CD4-positive, alpha-beta T cell treated with Interleukin-6 at 100 ng/mL for 8 hours (primary cell): ENCODE results near the gene ZNF207.
"Not testable (repeated sequence)": the region's sequence is repeated elsewhere in the genome, so short reads cannot be mapped to it uniquely, and the experiment has no call there.

Experiments
- DNase-seq: peaks from one replicate; pipeline ENCODE4 v3.0.0-alpha.2; 2020; ENCODE audit warnings: mixed read lengths, low spot score

The ZNF207 gene

GRCh38 chr17:32349854-32350665 is at the start of gene ZNF207:
Gene ZNF207 (plus strand): TSS chr17:32350157. CDS start chr17:32350286, 129 bp downstream.
- peak; percentile 94 for DNase-seq

DNA sequence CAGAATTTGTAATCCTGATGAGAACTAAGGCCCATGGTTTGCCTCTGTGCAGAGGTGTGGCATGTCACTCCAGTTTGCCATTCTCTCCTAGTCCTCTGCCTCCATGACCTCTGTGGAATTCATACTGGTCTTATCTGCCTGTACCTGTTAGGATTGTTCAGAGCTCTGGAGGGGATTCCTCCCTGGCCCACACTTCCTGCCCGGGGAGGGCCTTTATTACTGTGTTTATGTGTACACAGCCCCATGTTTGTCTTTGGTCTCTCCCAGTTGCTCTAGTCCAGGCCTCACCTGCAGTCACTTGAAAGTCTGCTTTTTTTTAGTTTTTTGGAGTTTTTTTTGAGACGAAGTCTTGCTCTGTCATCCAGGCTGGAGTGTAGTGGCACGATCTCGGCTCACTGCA is 47.9 kb upstream of the ZNF207 start:
- no peak for DNase-seq

DNA sequence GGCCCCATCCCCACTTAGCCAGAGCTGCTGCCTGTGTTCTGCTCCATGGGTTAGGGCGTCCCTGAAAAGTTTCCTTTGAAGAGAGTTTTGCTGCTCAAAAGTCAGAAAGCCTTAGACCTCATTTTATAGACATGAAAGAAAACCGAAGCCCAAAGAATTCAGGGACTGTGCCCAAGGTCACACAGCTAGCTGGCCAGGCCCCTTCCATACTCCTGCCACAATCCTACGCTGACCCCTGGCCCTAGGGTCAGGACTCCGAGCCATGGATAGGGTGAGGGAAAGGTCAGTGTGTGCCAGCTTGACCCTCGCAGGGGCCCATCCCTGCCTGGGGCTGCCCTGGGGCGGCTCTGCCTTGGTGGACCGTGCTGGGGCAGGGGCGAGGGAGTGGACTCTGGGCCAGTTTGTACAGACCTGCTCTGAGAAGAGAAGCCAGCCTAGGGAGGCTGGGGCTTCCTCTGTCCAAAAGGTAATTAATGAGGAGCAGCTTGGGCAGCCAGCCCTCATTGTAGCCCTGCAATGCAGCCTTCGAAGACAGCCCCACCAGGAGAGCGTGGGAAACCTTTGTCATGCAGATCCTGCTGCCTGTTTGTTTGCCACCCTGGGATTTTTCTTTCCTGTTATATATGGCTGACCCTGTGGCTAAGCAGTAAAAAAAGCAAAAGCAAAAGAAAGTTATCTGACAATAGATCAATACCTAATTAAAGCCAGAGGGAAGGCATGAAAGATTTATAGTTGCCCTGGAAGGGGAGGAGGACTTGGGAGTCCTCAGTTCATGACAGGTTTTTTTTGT is 46.9 kb upstream of the ZNF207 start:
- no peak for DNase-seq

DNA sequence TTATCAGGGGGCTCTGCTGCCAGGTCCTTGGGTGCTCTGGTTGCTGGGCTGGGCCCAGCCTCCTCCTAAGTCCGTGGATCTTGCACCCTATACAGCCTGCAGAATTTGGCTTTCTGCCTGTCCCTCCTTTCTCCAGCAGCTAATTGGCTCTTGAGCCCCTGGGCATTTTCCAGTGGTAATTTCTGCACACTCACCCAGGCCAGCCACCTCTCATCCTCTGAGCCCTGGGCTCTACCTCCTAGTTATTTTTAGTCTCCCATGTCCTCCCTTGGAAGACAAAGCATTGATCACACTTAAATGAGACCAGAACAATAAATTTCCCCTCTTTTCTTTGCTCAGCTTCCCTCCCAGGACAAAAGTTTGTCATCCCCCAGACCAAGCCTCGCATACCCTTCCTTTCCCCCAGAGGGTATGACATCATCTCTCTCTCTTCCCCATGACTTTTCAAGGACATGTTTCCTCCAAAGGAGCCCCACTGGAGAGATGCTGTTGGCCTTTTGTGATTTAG is 46.1 kb upstream of the ZNF207 start:
- DNase-seq: no peak

DNA sequence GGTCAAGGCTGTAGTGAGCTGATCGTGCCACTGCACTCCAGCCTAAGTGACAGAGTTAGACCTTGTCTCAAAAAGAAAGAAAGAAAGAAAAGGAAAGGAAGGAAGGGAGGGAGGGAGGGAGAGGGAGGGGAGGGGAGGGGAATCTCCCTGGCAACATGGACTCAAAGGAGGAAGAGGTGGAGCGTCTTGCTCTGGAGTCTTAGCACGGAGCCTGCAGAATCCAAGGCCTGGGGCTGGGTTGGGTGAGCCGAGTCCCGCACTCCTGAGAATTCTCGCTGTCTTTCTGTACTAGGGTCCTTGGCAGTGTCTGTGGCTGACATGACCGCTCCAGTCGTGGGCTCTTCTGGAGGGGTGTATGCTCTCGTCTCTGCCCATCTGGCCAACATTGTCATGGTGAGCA is 44.9 kb upstream of the ZNF207 start:
- DNase-seq: no peak

DNA sequence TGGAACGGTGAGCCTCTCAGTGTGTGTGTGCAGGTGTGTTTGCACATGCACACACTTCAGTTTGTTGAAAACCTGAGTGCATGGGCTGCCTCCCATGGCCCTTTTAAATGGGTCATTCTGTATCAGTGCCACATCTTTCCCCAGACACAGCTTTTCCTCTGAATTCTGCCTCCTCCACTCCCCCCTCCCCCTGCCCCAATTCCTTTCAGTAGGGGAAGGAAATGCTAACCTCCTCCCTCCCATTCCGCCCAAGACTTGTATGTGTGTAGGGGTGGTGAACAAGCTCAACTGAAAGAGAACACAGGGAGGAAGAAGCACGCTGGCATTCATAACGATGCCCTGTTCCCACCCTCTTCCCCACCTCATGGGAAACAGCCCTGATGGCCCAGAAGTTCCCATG is 42.3 kb upstream of the ZNF207 start:
- DNase-seq: no peak

DNA sequence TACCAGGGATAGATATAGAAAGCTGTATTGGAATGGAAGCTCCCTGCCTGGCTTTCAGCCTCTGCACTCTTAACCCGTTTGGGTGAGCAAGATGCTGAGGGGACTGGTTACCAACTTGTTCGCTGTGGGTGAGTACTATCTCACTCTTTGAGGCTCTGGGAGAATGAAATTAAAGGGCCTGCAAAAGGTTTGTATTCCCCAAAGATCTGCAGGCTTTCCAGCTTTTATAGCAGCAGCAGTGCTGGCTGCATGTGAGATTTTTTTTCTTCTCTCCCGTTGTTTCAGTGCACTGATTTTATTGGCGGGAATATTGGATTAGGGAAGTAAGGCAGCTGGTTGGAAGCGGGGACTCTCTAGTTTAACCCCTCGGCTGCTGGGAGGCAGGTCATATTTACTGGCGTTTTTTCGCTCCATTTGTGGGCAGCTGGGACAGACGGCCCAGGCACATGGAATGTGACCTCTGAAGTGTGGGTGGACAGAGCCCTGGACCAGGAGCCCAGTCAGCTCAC is 38.9 kb upstream of the ZNF207 start:
- DNase-seq: no peak

GRCh38 chr17:32314636-32315035 is 35.3 kb upstream of the ZNF207 start:
- DNase-seq: no peak

DNA sequence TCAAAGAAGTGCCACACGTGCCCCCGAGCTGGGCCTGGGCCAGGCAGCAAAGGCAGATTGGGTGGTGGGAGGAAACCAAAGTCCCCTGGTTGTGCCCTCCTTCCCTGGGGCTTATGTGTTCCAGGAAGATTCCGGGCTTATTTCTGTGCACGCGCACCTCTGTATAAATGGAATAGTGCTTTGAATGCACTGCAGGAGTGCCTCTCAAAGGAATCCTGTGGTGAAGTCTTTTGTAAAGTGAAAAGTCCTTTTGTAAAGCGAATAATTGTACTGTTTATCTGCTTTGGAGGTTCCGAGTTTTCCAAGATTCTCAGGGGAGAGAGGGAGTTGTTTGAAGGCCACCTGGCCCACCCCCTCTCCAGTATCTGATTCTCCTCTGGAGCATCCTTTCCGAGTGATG is 34.8 kb upstream of the ZNF207 start:
- DNase-seq: no peak

GRCh38 chr17:32316653-32317052 is 33.3 kb upstream of the ZNF207 start:
- DNase-seq: not testable (repeated sequence)

- DNase-seq: no peak
These were observed 32.6 kb upstream of the ZNF207 start for GRCh38 chr17:32317353-32317752.

- no peak for DNase-seq
These were observed 31.9 kb upstream of the ZNF207 start for GRCh38 chr17:32318071-32318470.

GRCh38 chr17:32319548-32319905 is 30.4 kb upstream of the ZNF207 start:
- peak; percentile 58 for DNase-seq

DNA sequence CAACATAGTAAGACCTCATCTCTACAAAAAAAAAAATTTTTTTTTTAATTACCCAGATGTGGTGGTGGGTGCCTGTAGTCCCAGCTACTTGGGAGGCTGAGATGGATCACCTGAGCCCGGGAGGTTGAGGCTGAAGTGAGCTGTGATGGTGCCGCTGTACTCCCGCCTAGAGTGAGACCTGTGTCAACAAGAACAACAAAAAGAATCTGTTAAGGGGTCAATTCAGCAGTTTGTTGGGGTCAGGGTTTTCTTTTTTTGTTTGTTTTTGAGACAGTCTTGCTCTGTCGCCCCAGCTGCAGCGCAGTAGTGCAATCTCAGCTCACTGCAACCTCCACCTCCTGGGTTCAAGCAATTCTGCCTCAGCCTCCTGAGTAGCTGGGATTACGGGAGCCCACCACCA is 29.9 kb upstream of the ZNF207 start:
- not testable (repeated sequence) for DNase-seq

DNA sequence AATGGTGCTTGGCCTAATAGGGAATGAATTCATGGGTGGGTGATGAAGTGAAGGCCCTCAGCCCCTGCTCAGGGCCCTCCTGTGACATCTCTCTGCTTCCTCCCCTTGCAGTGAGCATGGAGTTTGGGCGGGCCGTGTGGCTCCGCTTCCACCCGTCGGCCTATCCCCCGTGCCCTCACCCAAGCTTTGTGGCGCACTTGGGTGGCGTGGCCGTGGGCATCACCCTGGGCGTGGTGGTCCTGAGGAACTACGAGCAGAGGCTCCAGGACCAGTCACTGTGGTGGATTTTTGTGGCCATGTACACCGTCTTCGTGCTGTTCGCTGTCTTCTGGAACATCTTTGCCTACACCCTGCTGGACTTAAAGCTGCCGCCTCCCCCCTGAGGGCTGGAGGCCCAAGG is 29.1 kb upstream of the ZNF207 start:
- DNase-seq: no peak

GRCh38 chr17:32323046-32323445 is 26.9 kb upstream of the ZNF207 start:
- no peak for DNase-seq

GRCh38 chr17:32323811-32324491 is 26.0 kb upstream of the ZNF207 start:
- DNase-seq: peak; percentile 31

DNA sequence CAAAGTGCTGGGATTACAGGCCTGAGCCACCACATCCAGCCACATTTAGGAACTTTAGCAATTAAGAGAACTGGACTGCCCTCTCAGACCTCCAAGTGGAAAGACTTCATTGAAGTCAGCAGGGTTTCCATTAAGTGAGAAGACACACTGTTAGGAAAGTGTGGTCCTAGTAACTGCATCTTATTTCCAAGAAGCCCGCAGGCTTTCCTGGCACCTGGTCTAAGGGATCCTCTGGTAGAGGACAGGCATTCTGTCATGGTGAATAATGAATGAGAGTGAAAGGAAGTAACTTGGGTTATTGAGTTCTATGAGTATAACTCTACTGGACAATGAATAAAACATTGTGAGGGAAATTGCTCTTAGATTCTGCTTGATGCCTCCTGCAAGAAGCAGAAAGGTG is 22.0 kb upstream of the ZNF207 start:
- DNase-seq: no peak

DNA sequence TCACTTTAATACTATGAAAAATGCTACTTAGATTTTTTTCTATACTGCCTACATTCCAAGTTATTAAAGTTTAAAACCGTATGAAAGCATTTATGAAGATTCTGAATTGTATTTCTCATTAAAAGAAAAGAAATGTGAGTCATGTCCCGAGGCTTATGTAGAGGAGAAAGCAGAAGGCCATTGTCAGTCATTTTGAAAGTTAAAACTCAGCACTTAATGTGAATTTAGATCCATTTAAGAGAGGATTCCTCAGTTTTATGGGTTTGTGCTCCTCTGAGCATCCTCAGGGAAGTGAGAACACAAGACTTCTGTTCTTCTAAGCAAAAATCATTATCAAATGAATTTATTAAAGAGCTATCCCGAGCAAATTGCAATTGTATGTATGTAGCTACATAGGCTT is 19.8 kb upstream of the ZNF207 start:
- DNase-seq: no peak

- DNase-seq: no peak
These were observed 18.5 kb upstream of the ZNF207 start for GRCh38 chr17:32331243-32332040.

DNA sequence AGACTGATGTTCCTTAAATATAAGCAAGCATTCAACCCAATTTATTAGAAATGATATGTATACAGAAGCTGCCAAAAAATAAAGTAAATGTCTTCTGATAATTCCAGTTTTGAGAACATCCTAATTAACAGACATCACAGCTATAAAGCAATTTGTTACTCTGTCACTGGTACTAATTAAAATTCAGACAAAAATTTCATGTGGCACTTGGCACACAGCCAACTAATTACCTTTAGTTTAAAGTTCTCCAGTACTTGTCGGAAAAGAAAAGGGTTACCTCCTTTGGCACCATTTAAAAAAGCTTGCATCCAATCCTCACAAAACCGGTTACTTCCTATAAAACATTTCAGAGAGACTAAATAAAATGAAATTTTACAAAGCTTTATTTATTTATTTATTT is 16.8 kb upstream of the ZNF207 start:
- DNase-seq: no peak

DNA sequence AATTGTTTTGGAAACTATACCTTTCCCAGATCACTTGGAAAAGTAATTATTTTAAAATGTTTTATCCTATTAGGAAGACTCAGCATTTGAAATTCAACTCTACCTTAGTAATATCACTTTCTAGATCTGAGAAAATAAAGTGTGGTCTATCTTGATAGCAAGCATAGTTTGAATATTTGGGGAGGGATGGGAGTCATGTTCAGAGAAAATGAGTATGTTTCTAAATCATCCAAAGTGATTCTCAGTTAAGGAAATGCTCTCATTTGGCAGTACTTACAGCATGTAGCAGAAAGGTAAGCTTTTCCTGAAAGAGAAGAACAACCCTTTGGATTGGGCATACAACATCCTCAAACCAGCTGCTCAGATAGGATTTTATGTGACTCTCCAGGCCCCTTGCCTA is 14.9 kb upstream of the ZNF207 start:
- DNase-seq: no peak
